Kidney tubule cell (primary cell): ENCODE data around the gene KRT75.

ENCODE experiments used
- DNase-seq: peaks from one replicate; pipeline ENCODE4 v3.0.0-alpha.2; 2018; ENCODE audit warnings: low spot score

KRT75 gene

DNA sequence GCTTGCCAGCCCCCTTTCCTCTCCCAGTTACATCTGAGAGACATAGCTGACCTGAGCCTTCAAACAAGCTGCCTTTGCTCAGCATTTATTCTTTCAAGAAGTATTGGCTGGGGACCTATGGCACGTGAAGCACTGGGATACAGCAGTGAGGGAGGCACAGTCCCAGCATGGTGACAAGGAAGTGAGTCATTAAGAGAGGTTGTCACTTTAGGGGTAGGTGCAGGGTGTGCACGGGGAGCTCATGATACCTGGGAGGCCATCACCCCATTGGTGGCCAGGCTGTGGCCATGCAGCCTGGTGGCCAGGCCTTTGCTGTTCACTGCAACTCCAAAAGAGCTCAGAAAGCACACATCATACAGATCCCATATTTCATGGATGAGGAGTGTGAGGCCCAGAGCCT, 5.7 kb upstream of the KRT75 start:
- peak; percentile 38 for DNase-seq

- no peak for DNase-seq
Observed at GRCh38 chr12:52439420-52439819, 5.2 kb upstream of the KRT75 start.

DNA sequence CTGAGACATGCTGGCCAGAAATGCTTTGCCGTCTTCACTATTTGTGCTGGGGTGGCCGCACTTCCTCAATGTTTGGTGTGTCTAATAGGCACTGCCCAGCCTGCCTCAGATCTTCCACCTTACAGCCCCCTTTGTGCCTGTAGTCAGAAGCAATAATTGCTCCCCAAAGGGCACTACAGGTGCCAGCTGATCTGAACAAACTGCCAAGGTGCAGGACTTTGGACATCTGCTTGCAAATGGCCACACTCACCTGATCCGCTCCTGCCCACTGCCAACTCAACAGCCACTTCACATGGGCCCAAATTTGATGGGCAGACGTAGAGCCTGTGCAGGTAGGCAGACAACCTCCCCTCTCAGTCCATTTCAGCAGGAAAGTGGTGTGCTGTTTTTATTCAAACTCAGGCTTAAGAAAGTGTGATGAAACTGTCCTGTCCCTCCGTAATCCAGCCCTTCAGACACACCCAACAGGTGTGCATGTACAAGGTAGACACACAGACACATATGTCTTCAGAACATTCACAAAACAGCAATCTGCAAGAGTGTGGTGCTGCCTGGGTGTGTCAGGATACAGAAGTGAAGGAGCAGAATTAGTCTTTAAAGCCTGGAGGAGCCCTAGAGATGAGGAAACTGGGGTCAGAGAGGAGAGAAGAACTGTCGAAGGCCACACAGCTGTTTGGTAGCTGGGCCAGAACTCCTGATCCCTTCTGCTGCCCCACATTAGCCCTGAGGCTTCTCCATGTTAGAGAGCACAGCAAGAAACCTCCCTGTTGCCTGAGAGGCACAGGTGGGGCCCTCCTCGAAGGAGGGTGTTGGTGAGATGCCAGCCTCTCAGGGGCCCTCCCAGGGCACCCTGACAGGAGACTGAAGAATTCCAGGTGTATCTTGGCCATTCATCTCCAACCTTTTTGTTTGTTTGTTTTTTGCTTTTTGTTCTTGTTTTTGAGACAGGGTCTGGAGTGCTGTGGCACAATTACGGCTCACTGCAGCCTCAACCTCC, 4.4 kb upstream of the KRT75 start:
- no peak for DNase-seq

- DNase-seq, result peak; percentile 27
Observed at GRCh38 chr12:52437508-52437907, 3.3 kb upstream of the KRT75 start.

- DNase-seq, result no peak
Observed at GRCh38 chr12:52436828-52437474, 2.8 kb upstream of the KRT75 start.

DNA sequence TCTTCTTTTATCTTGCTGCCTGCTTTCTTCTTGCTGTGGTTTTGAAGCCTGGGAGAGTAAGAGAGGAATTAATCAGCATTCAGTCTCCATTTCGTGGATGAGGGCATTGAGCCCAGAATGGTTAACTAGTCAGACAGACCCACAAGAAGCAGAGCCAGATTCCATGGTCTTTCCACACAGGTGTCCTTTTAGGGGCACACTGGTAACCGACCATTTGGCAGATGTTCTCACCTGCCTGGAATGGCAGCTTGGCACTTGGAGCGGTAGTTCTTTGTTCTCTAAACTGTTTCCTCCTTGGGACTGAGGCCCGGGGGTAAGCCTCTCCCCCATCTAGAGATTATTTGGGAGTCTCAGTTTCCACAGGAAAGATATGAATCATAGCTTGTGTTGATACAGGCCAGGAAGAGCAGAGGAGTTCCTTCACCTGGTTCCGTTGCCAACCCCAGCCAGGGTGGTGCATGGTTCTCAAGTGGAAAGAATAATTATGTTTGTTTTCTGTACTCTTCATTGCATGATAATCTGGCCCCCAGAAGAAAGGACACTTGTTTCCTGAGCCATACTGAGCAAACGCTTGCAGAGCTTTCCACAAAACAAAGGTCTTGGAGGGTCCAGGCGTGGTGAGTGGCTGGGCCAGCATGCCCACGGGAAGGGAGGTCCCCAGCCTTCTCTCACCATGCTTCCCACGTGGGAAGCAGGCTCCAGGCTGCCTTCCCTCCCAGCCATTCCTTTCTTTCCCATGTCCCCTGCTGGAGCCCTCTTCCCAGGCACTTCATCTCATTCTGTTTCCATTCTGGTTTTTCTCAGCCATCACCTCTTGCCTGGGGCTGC, 2.0 kb upstream of the KRT75 start:
- DNase-seq, result peak; percentile 75

DNA sequence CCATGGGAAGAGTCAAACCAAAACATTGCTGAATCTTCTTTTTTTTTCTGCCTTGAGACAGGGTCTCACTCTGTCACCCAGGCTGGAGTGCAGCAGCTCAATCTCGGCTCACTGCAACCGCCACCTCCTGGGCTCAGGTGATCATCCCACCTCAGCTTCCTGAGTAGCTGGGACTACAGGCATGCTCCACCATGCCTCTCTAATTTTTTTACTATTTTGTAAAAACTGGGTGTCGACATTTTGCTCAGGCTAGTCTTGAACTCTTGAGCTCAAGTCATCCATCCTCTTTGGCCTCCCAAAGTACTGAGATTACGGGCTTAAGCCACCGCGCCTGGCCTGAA, 1.5 kb upstream of the KRT75 start:
- DNase-seq, result no peak

GRCh38 chr12:52434760-52435530, 774 bp upstream of the KRT75 start:
- DNase-seq, result peak; percentile 78

DNA sequence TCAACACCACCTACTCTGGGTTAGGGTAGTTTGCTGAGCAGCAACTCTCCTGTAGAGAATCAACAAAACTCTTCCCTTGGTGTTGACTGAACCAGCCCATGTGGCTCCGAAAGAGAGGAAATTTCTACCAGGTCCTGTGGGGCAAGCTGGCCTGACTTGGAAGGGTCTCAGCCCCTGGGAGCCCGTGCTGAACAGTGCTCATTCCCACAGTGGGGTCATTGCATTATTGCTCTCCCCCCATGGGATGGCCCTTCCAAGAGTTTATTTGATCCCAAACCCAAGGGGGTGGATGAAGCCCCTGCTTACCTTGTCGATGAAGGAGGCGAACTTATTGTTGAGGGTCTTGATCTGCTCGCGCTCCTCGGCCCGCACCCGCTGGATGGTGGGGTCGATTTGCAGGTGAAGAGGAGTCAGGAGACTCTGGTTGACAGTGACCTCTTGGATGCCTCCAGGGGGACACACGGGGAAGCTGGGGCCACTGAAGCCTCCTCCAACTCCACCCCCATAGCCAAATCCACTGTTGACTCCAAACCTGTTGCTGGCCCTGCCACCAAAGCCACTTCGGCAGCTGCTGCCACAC, 580 bp downstream of the KRT75 start:
- no peak for DNase-seq

DNA sequence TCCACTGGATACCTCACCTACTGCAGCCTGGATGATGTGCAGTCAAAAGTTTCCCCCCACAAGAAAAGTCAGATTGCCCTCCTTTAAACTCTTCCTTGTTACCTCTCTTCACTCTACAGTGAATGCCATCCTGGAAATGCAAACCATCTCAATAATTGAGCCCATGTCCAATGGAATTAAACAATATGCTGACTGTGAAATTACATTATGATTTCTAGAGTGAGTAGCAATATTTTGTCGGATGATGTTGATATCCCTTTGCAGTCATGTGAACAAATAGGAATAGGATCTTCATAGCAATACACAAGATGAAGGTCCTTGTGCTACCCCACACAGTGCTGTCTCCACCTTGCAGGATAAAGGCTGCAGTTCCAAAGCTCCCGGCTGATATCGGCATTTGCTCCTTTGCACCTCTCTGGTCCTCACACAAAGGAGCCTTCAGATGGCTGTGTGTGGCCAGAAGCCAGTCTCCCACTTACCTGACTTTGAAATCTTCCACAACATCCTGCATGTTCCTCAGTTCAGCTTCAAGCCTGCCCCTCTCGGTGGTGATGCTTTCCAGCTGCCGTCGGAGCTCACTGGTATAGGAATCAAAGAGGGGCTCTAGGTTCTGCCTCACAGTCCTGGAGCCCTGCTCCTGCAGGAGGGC, 1.5 kb downstream of the KRT75 start:
- DNase-seq, result no peak

DNA sequence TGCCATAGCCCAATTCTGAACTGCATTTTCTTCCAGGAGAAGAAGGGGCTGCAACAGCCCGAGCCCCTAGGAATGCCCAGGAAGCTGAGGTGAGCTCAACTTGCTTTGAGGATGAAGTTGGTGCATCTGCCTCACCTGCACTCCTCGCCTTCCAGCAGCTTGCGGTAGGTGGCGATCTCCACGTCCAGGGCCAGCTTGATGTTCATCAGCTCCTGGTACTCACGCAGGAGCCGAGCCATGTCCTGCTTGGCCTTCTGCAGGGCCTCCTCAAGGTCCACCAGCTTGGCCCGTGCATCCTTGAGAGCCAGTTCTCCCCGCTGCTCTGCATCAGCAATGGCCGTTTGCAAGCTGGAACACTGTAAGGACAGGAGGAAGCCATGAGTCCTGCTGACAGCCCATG, 6.0 kb downstream of the KRT75 start:
- no peak for DNase-seq

GRCh38 chr12:52427083-52427482, 7.1 kb downstream of the KRT75 start:
- peak; percentile 33 for DNase-seq

GRCh38 chr12:52426034-52426433, 8.1 kb downstream of the KRT75 start:
- no peak for DNase-seq

DNA sequence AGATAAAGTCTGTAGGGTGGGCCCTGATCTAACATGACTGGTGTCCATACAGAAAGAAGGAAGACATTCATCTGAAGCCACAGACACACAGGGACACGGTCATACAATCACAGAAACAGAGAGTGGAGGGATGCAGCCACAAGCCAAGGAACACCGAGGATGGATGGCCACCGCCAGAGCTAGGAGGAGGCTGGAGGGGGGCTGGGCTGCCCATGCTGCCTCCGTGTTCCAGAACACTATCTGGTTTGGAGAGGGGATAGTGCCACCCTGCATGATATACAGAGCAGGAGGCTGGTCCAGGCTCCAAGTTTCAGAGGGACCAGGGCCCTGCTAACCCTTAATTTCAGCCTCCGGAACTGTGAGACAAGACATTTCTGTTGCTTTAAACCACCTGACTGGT, 8.7 kb downstream of the KRT75 start:
- DNase-seq, result no peak

DNA sequence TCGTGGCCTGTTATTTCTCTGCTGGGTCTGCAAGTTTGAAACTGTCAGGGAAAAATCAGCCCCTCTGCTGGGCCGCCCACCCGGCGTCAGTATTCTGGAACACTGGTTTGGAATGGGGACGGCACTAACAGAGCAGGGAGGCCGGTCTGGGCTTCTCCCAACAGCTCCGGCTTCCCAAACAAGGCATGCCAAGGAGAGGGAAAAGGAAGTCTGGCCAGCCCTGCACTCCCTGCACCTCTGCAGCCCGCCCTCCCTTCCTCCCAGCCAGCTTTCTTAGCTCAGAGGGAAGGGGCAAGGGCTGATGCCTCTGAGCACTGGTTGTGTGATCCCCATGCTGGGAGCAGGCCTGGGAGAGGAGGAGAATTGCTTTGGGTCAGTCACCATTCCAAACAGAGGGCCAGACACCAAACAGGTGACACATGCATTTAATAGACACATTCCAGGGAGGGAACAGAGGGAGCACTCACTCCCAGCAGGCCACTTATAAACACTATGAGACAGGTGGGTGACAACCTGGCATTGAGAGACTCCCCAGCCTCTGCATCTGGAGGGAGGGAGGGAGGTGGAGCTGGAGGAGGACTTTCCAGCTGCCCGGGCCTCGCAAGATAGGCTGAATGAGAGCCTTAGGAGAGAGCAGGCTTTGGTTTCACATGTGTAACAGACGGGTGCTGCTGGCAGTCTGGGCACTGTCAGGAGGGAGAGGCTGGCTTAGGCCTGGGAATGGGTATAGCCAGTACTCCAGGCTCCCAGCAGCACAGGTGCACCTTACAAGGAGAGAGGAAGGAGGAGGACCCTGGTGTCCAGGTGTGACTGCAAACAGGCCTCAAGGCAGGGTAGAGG, 10.3 kb downstream of the KRT75 start:
- DNase-seq, result peak; percentile 48

- no peak for DNase-seq
Observed at GRCh38 chr12:52423035-52423434, 11.1 kb downstream of the KRT75 start.

- peak; percentile 50 for DNase-seq
Observed at GRCh38 chr12:52419656-52420055, 14.5 kb downstream of the KRT75 start.

GRCh38 chr12:52418576-52419110, 15.5 kb downstream of the KRT75 start:
- no peak for DNase-seq

GRCh38 chr12:52417740-52418139, 16.4 kb downstream of the KRT75 start:
- DNase-seq, result no peak

- no peak for DNase-seq
Observed at GRCh38 chr12:52416795-52417194, 17.4 kb downstream of the KRT75 start.
